GM18508 (cell line): ENCODE results near the gene LBH.
"Not testable (repeated sequence)": the region's sequence is repeated elsewhere in the genome, so short reads cannot be mapped to it uniquely, and the experiment has no call there.

ENCODE experiments used
- ATAC-seq: cut with Tn5 transposase; IDR thresholded peaks from one replicate; pipeline ENCODE4 v1.9.1; 2021; ENCODE audit warnings: moderate number of reproducible peaks; ENCODE audit not compliant: insufficient read depth, unreplicated experiment

The LBH gene

GRCh38 chr2:30254685-30255001 is 23.3 kb downstream of the LBH start:
- ATAC-seq, result no peak

GRCh38 chr2:30255026-30255425 is 23.7 kb downstream of the LBH start:
- ATAC-seq, result no peak

GRCh38 chr2:30255466-30256408 is 24.4 kb downstream of the LBH start:
- ATAC-seq, result no peak

GRCh38 chr2:30257266-30258214 is 26.2 kb downstream of the LBH start:
- no peak for ATAC-seq

- ATAC-seq, result no peak
These were observed 27.7 kb downstream of the LBH start for GRCh38 chr2:30259071-30259470.

- no peak for ATAC-seq
These were observed 28.7 kb downstream of the LBH start for GRCh38 chr2:30259827-30260679.

- ATAC-seq, result no peak
These were observed 29.6 kb downstream of the LBH start for GRCh38 chr2:30260941-30261340.

GRCh38 chr2:30261695-30262211 is 30.4 kb downstream of the LBH start:
- ATAC-seq, result no peak

GRCh38 chr2:30262716-30263309 is 31.5 kb downstream of the LBH start:
- ATAC-seq, result no peak

- no peak for ATAC-seq
These were observed 32.9 kb downstream of the LBH start for GRCh38 chr2:30264274-30264673.

- no peak for ATAC-seq
These were observed 34.0 kb downstream of the LBH start for GRCh38 chr2:30265052-30266015.

- ATAC-seq, result no peak
These were observed 34.8 kb downstream of the LBH start for GRCh38 chr2:30266051-30266621.

GRCh38 chr2:30266705-30267104 is 35.4 kb downstream of the LBH start:
- ATAC-seq, result no peak

GRCh38 chr2:30267161-30267975 is 36.0 kb downstream of the LBH start:
- no peak for ATAC-seq

- ATAC-seq, result no peak
These were observed 37.0 kb downstream of the LBH start for GRCh38 chr2:30268296-30268871.

- not testable (repeated sequence) for ATAC-seq
These were observed 37.9 kb downstream of the LBH start for GRCh38 chr2:30269114-30269770.

GRCh38 chr2:30269771-30270145 is 38.4 kb downstream of the LBH start:
- no peak for ATAC-seq
